ENCODE data around the gene CELA2B.

- TF ChIP-seq BCL6B (tag by site-specific recombination; IDR thresholded peaks at IDR 0.05) (no peak), CTCF (tag by site-specific recombination; IDR thresholded peaks at IDR 0.05) (no peak), ZBTB8A (tag by site-specific recombination; IDR thresholded peaks at IDR 0.05) (no peak), KLF10 (tag by site-specific recombination; IDR thresholded peaks at IDR 0.05) (no peak), YY1 (tag by site-specific recombination; IDR thresholded peaks at IDR 0.05) (no peak)
- TF ChIP-seq, protein P1, sequence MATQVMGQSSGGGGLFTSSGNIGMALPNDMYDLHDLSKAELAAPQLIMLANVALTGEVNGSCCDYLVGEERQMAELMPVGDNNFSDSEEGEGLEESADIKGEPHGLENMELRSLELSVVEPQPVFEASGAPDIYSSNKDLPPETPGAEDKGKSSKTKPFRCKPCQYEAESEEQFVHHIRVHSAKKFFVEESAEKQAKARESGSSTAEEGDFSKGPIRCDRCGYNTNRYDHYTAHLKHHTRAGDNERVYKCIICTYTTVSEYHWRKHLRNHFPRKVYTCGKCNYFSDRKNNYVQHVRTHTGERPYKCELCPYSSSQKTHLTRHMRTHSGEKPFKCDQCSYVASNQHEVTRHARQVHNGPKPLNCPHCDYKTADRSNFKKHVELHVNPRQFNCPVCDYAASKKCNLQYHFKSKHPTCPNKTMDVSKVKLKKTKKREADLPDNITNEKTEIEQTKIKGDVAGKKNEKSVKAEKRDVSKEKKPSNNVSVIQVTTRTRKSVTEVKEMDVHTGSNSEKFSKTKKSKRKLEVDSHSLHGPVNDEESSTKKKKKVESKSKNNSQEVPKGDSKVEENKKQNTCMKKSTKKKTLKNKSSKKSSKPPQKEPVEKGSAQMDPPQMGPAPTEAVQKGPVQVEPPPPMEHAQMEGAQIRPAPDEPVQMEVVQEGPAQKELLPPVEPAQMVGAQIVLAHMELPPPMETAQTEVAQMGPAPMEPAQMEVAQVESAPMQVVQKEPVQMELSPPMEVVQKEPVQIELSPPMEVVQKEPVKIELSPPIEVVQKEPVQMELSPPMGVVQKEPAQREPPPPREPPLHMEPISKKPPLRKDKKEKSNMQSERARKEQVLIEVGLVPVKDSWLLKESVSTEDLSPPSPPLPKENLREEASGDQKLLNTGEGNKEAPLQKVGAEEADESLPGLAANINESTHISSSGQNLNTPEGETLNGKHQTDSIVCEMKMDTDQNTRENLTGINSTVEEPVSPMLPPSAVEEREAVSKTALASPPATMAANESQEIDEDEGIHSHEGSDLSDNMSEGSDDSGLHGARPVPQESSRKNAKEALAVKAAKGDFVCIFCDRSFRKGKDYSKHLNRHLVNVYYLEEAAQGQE (tag by site-specific recombination; IDR thresholded peaks at IDR 0.05), result 0 out of 2 replicates have a peak, but pooled peaks have one; percentile 12
Measured at GRCh38 chr1:15457585-15457984, 18.3 kb upstream of the CELA2B start.
